COR-L47 (cell line): ENCODE results near the gene C20orf96.
"Not testable (repeated sequence)": the region's sequence is repeated elsewhere in the genome, so short reads cannot be mapped to it uniquely, and the experiment has no call there.

Source experiments
- DNase-seq: peaks from one replicate; lab custom pipeline; 2025; lab: John Stamatoyannopoulos, UW

The C20orf96 gene

DNA sequence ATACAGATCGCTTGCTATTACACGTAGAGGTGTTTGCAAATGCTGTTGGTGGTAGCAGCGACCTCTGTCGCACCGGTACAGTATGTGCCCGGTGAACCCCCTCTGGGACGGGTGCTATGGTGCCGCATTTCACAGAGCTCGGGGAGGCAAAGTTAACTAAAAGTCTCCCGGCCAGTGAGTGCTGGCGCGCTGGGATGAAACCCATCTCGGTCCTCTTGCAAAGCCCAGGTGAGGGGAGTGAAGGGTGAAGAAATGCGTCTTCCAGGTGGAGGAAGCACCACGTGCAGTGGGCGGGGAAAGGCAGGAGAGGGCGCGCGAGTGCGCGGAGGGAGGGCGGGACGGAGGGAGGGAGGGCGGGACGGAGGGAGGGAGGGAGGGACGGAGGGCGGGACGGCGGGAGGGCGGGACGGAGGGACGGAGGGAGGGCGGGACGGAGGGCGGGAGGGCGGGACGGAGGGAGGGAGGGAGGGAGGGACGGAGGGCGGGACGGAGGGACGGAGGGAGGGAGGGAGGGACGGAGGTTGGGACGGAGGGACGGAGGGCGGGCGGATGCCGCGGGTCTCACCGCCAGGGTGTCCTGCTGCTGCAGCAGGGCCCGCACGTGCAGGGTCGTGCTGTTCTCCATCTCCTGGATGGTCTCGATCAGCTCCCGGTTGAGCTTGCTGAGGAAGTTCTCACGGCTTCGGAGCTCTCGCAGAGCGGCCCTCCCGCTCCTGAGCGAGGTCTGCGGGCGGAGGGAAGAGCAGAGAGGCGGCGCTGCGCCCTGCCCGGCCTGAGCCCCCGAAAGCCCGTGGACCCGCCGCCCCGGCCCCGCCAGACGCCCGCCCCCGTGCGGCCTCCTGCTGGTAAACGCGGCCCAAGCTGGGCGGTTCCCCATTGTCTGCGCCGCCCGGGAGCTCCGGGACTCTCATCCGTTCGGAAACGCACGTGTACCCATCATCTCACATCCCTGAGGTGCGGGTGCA lies 11.7 kb downstream of the C20orf96 start:
- DNase-seq: no peak

DNA sequence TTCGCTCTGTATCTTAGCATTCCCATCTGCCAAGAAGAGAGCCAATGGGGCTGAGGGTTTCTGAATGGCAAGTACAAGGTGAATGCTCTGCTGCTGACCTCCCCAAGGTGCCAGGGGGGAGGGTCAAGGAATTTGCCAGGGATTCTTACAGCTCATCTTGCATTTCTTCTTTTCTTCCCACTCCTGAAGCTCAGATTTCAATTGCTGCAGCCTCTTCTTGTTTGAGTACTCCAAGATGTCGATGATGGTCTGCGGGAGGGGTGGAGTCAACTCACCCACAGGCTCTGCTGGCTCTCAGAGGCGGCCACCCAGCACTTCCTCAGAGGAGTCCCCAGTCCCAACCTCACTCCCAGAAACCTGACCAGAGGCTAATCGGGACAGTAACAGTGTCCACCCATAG lies 12.4 kb downstream of the C20orf96 start:
- DNase-seq: no peak

DNA sequence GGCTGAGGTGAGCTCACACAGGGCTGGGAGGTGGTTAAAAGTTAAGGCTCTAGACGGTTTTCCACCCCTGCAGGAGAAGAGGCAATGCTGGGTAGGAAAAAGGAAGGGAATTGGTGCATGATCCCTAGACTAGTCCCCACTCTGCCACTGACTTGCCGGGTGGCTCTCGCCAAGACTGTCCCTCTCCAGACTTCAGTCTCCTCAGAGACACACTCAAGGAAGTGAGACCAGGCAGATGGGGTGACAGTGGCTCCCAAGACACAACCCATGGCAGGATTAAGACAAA lies 13.1 kb downstream of the C20orf96 start:
- DNase-seq: no peak

DNA sequence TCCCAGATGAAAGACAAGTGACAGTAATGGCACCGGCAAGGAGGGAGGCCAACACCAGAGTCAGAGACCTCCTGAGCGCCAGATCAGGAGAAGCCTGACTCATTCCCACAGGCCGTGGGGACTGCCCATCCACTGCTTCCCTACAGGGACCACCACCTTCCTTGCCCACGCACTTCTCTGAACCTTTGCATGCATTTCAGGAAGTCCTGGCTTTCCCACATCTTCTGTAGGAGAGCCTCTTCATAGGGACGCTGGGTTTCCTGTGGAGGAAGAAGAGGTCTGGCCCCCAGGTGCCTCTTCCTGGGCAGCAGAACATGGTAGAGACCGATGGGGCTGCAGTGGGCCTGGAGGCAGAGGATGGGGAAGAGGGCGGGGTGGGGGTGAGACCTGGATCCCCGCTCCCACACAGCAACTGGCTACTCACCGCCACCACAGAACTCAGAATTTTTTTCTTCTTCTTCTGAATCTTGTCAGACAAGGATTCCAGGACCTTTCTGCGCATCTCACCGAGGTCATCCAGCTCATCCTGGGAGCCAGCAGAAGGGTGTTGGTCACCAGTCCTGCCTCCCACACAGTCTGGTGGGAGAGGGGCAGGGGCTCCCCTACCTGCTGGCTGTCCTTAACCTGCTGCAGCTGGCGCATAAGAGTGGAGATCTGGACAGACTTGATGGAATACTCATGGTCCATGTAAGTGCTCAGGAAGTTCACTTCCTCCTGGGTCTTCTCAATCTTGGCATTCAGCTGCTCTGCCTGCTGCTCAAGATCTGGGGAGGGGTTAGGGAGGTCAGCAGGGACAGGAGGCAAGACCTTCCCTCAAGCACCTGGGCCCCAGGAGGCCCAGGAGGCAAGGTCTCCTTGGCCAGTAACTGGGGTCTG lies 13.7 kb downstream of the C20orf96 start:
- no peak for DNase-seq

DNA sequence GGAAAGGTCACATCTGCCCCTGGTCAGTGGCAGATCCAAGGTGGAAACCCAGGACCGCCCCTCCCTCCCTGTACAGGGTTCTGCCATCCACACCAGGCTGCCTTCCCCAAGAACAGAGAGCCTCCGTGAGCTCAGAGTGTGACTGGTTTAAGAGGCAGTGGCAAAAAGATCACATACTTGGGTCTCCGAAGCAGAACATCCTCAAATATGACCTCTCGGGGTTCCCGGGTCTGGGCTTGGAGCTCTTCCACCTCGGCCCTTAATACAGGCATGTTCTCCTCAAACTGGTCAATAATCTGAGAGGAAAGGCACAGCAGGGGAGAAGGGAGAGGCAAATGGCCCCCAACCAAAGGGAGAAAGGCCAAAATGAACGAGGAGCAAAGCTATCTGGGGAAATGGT lies 14.8 kb downstream of the C20orf96 start:
- no peak for DNase-seq

DNA sequence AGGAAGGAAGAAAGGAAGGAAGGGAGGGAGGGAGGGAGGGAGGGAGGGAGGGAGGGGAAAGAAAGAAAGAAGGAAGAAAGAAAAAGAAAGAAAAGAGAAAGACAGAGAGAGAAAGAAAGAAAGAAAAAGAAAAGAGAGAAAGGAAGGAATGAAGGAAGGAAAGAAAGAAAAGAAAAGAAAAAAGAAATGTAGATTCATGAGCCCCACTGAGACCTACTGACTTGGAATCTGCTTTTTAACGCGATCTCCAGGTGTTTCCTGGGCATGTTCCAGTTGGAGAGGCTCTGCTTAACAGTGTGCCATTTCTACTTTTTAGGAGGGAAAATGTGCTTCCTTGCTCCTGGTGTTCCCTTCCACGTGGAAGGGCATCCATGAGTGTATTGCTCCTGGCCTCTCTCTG lies 16.7 kb downstream of the C20orf96 start:
- no peak for DNase-seq

DNA sequence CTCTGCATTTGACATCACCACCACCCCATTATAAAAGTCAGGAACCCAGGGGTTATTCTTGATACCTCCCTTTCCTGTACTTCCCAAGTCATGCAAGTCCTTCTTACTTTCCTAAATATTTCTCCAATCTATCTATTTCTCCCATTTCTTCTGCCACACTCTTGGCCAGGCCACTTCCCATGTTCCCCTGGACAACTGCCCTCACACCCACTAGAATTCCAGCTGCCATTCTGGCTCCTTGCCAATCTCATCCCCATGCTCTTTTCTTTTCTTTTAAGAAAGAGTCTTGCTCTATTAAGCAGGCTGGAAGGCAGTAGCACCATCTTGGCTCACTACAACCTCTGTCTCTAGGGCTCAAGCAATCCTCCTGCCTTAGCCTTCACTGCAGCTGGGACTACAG lies 17.8 kb downstream of the C20orf96 start:
- DNase-seq: no peak

DNA sequence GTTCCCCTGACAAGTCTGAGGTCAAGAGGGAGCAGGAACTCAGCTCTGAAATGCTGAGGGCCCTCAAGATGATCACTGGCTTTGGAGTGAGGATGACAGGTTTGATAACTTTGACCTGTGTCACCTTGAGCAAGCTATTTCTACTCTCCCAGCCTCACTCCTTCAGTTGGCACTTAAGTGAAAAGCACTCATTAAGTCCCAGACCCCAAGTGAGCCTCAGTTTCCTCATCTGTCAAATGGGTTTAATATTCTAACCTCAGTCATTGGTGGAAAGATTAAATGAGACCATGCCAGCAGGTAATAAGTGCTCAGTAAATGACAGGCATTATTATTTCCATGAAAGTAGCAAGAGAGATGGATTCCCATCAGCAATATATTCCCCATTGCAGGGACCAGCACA lies 19.0 kb downstream of the C20orf96 start:
- no peak for DNase-seq

DNA sequence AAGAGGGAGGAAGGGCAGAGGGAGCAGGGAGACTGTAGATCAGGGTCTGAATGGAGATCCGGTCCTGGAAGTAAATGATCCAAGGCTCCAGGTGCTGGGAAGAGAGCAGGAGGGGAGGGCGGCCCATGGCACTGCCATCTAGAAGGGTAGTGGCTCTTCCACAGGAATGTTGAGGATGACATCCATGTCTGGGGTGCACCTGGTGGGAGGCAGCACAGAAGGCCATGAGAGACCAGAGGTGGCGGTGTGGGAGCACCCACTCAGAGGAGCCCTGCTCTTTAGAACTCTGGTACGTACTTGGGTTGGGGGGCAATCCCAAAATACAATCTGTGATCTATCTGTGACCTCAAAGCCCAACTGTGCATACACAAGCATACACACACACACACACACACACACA lies 19.5 kb downstream of the C20orf96 start:
- DNase-seq: no peak

DNA sequence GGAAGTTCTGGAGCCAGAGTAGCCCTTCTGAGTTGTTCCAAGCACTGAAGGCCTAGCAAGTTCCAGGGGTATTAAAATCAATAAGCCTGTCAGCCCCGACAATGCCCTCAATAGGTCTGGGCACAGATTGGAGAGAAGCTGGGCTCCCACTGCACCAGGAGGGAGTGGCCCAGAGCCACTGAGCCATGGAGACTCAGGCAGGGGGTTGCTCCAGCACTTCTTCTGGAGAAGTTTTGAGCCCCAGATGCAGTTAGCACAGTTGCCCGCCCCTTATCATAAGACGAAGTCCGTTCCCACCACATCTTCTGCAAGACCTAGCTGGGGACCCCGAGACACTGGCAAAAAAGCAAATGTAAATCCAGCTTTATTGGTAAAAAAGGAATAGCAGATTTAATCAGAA lies 20.0 kb downstream of the C20orf96 start:
- DNase-seq: no peak

DNA sequence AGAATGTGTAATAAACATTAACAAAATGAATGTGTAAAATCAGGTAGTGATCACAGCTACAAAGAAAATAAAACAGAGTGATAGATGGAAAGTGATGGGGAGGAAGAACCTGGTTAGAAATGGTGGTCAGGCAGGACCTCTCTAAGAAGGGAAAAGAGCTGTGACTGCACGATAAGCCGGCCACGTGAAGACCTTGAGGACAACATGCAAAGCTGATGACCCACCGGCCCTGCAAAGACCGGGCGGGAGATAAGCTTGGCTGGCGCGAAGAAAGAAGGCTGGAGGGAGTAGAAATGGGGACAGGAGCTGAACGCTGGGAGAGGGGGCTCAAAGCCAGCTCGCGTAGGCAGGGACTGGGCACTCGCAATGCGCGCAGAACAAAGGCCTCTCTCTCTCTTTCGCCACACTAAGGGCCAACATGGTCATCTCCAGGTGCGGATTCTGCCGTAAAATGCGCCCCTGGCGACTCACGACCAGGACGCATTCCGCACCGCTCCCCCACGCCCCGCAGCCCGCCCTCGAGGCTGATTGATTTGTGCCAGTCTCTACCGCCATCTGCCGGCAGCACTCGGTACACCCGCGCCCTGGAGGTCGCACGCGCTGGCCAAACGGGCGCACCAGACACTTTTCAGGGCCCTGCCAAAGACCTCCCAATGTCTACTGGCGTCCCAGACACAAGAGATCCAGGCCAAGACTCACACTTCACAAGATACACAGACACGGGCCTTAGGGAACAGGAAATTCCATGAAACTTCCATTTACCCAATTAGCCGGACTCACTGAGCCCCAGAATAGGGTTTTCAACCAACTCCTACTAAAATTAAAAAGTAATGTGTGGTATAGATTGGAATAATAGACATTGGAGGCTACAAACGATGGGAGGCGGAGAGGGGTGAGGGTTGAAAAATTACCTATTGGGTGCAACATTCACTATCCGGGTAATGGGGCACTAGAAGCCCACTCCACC lies 23.7 kb downstream of the C20orf96 start:
- DNase-seq: peak; percentile 92

DNA sequence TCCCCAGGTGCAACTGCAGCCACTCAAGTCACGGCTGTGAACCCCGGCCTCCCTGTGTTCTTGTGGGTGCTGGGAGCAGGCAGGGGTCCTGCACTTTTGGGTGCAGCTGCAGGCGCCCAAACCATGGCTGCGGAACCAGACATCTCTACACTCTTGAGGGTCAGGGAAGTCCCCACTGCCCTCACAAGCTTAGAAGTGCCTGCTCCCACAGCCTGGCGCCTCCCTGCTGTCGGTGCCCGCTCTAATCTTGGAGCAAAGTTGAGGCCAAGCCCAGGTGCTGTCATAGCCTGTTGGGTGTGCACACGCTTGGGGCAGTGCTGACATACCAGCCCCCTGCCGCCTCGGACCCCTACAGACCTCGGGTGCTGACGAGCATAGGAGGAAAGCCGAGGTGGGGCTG lies 26.8 kb downstream of the C20orf96 start:
- no peak for DNase-seq

DNA sequence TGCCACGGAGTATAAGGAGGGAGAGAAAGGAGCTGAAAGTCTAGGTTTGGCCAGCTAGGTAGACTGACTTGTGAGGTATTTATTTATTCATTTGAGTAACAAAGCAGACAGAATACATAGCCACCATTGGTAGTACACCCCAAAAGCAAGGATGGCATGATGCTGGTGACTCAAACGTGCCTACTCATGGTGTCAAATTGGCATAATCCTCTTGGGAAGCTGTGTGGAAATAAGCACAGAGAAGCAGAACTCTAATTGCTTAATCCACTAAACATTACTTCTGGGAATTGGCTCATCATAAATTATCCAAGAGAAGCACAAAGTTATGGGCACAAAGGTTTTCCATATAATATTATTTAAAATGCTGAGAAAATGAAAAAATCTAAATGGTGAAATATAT lies 30.6 kb downstream of the C20orf96 start:
- no peak for DNase-seq

DNA sequence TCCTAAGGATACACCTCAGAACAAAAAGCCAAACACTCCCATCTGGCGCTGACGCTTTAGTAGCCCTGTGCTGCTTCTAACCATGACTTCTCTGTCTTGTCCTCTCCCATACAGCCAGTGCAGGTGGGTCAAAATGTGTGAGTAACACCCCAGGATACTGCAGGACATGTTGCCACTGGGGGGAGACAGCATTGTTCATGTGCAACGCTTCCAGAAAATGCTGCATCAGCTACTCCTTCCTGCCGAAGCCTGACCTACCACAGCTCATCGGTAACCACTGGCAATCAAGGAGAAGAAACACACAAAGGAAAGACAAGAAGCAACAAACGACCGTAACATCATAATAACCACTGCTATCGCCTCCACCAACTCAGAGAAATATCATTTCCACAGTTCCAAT lies 31.6 kb downstream of the C20orf96 start:
- DNase-seq: peak; percentile 21

DNA sequence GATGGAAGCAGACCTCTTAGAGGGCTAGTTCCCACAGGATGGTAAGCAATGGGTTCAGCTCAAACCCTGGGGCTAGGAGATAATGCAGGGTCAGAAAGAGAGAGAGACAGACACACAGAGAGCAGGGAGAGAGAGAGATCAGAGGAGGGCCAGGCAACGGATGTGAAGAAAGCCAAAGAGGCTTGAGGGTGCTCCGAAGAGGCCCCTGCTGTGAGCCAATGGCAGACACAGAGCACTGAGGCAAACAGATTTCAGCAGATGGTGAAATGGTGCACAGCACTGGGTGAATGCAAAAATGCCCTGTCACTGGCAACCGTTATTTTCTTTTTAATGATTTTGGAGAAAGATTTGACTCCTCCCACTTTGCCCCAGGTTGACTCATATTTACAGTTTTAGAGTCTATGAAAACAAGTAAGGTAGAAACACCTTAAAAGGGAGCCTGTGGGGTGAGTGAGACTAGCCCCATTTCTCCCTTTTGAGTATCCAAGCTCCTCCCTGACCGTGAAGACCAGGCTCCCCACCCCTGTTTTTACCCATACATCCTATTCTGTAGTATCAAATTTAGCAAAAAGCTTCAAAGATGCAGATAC lies 32.2 kb downstream of the C20orf96 start:
- no peak for DNase-seq

DNA sequence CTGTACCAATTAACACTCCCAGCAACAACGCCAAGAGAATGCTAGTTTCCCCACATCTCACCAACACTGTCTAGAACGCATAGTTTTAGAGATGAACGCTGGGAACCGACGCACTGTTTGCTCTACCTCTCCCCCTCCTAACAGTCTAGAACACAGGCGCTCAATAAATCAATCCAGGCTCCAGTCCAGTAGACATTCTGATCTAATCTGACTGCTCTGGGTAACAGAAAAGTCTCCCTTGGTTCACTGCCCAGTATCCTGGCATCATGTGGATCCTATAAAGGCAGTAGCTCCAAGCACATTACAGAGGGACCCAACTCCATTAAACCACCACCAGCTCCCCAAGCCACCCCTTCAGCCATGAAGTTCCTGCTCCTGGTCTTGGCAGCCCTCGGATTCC lies 33.1 kb downstream of the C20orf96 start, which contains the start of gene DEFB132:
DEFB132 (plus strand) TSS at position 306 of the 400 bp plus-strand sequence; CDS start at position 361, 55 bp downstream.
- no peak for DNase-seq

DNA sequence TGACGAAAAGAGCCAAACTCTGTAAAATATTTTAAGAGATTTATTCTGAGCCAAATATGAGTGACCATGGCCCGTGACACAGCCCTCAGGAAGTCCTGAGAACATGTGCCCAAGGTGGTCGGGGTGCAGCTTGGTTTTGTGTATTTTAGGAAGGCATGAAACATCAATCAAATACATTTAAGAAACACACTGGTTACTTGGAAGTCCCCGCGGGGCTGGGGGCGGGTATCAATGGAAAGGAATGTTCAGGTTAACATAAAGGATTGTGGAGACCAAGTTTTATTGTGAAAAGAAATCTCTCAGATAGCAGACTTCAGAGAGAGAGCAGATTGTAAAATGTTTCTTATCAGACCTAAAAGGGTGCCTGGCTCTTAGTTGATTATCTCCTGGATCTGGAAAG lies 37.1 kb downstream of the C20orf96 start:
- not testable (repeated sequence) for DNase-seq

DNA sequence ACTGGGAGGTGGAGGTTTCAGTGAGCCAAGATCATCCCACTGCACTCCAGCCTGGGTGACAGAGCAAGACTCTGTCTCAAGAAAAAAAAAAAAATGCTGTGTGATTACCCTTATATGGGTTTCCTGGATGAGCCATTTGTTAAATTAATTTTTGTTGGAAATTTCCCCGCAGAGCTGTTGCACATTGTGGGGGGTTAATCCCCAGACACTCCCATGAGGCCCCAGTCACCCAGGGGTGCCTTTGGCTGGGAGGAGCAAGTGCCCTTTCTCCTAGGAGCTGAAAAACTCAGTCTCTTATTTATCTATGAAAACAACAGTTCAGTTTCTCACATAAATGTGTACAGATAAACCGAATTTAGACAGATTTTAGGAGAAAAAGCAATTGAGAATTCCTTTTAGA lies 37.7 kb downstream of the C20orf96 start:
- DNase-seq: no peak

DNA sequence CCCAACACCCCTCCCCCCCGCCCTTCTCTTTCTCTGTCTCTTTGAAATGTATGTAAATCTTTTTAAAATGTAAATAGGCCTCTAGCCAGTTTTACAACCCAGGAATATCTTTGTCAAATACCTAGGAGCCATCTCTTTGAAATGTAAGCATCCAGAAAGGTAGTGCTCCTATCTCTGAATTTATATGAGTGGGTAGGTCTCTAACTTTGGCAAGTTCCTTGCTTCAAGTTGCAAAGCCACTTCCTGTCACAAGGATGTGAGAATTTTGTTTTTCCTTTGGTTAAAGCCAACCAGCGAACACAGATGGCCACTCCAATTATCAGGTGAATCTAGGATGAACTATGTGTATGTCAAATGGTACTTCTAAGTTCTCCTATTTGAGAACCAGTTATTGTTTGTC lies 39.2 kb downstream of the C20orf96 start:
- DNase-seq: no peak

DNA sequence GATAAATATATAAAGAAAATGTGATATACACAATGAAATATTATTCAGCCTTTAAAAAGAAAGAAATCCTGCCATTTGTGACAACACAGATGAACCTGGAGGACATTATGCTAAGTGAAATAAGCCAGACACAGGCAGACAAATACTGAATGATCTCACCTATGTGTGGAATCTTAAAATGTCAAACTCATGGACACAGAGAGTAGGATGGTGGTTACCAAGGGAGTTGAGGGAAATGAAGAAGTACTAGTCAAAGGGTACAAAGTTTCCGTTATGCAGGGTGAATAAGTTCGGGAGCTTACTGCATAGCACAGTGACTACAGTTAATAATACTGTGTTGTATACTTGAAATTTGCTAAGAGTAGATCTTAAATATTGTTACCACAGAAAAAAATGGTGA lies 47.6 kb downstream of the C20orf96 start:
- no peak for DNase-seq

DNA sequence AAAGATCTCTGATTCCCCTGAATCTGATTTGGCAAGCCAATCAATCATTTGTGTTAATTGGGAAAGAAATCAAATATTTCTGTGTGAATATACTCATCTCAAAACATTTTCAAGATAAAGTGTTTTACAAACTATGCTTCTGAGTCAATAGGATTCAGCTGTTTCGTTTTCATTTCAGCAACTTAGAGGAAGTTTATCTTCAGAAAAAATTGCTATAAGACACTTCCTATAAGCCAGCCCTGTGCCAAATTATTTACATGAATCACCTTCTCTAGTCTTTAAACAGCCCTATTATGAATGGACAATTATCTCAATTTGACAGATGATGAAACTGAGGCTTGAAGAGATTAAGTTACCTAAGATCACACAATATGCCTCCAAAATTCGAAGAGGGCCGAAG lies 52.6 kb downstream of the C20orf96 start:
- DNase-seq: no peak

DNA sequence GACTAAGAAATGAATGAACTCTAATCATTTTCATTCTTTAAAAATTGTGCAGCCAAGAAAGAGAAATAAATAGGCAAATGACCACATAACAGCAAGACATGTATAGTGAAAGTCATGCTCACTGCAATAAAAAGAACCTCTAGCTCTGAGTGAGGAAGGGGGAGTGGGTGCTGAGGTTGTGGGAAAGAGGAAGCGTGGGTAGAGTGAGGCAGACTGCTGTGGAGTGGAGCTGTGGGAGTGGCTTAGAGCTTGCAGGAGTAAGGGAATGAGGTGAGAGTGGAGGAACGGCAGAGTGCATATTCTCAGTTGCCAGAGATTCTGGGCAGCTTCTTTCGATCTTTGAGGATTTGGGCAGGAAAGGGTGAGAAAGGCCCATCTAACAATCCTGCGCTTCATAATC lies 53.1 kb downstream of the C20orf96 start:
- no peak for DNase-seq
